ENCODE data around the gene SPIC.
"Not testable (repeated sequence)": the region's sequence is repeated elsewhere in the genome, so short reads cannot be mapped to it uniquely, and the experiment has no call there.

The SPIC gene

GRCh38 chr12:101474711-101475386 lies at the start of gene SPIC:
TSS of gene SPIC (plus strand) at chr12:101475336. CDS start at chr12:101476905, 1,569 bp downstream.
- FAIRE-seq: no peak

- no peak for FAIRE-seq
Measured at GRCh38 chr12:101430456-101430855, 44.7 kb upstream of the SPIC start.

GRCh38 chr12:101436136-101436535 lies 39.0 kb upstream of the SPIC start:
- no peak for FAIRE-seq

- no peak for FAIRE-seq
Measured at GRCh38 chr12:101439236-101439635, 35.9 kb upstream of the SPIC start.

GRCh38 chr12:101441461-101442224 lies 33.5 kb upstream of the SPIC start:
- no peak for FAIRE-seq

- no peak for FAIRE-seq
Measured at GRCh38 chr12:101455685-101456084, 19.5 kb upstream of the SPIC start.

GRCh38 chr12:101459642-101460346 lies 15.3 kb upstream of the SPIC start:
- FAIRE-seq: no peak

- no peak for FAIRE-seq
Measured at GRCh38 chr12:101468948-101469347, 6.2 kb upstream of the SPIC start.

GRCh38 chr12:101470939-101471338 lies 4.2 kb upstream of the SPIC start:
- no peak for FAIRE-seq

GRCh38 chr12:101471878-101472277 lies 3.3 kb upstream of the SPIC start:
- not testable (repeated sequence) for FAIRE-seq

GRCh38 chr12:101474248-101474647 lies 888 bp upstream of the SPIC start:
- no peak for FAIRE-seq

- FAIRE-seq: no peak
Measured at GRCh38 chr12:101475751-101476305, 692 bp downstream of the SPIC start.

- FAIRE-seq: no peak
Measured at GRCh38 chr12:101480849-101481248, 5.7 kb downstream of the SPIC start.

GRCh38 chr12:101485021-101485420 lies 9.9 kb downstream of the SPIC start:
- no peak for FAIRE-seq

- no peak for FAIRE-seq
Measured at GRCh38 chr12:101488469-101488868, 13.3 kb downstream of the SPIC start.

- no peak for FAIRE-seq
Measured at GRCh38 chr12:101490286-101490920, 15.3 kb downstream of the SPIC start.

GRCh38 chr12:101491329-101491728 lies 16.2 kb downstream of the SPIC start:
- FAIRE-seq: no peak

- FAIRE-seq: no peak
Measured at GRCh38 chr12:101493556-101493955, 18.4 kb downstream of the SPIC start.

- no peak for FAIRE-seq
Measured at GRCh38 chr12:101498252-101498651, 23.1 kb downstream of the SPIC start.

- FAIRE-seq: no peak
Measured at GRCh38 chr12:101501410-101501995, 26.4 kb downstream of the SPIC start.

- FAIRE-seq: no peak
Measured at GRCh38 chr12:101521136-101521535, 46.0 kb downstream of the SPIC start.

- FAIRE-seq: no peak
Measured at GRCh38 chr12:101527682-101528081, 52.5 kb downstream of the SPIC start.

Data from G401.6 (cell line).